ENCODE measurements around the gene SEMA6B.
"Not testable (repeated sequence)": the region's sequence is repeated elsewhere in the genome, so short reads cannot be mapped to it uniquely, and the experiment has no call there.

SEMA6B gene

GRCh38 chr19:4559569-4559968, at the start of gene SEMA6B:
Gene SEMA6B (minus strand): TSS chr19:4559684. CDS start chr19:4558457, 1,227 bp downstream.
- no peak for DNase-seq

- DNase-seq, result no peak
These were observed 47.6 kb upstream of the SEMA6B start for GRCh38 chr19:4606921-4607678.

- DNase-seq, result no peak
These were observed 46.7 kb upstream of the SEMA6B start for GRCh38 chr19:4606181-4606580.

- DNase-seq, result no peak
These were observed 45.4 kb upstream of the SEMA6B start for GRCh38 chr19:4604912-4605311.

GRCh38 chr19:4602915-4603314, 43.4 kb upstream of the SEMA6B start:
- no peak for DNase-seq

GRCh38 chr19:4602173-4602788, 42.8 kb upstream of the SEMA6B start:
- no peak for DNase-seq

GRCh38 chr19:4600893-4601292, 41.4 kb upstream of the SEMA6B start:
- DNase-seq, result no peak

- no peak for DNase-seq
These were observed 40.6 kb upstream of the SEMA6B start for GRCh38 chr19:4600082-4600481.

- DNase-seq, result no peak
These were observed 39.2 kb upstream of the SEMA6B start for GRCh38 chr19:4598712-4599111.

- peak; percentile 38 for DNase-seq
These were observed 38.6 kb upstream of the SEMA6B start for GRCh38 chr19:4597975-4598671.

GRCh38 chr19:4597278-4597974, 37.9 kb upstream of the SEMA6B start:
- no peak for DNase-seq

GRCh38 chr19:4596033-4596904, 36.8 kb upstream of the SEMA6B start:
- no peak for DNase-seq

GRCh38 chr19:4595158-4595557, 35.7 kb upstream of the SEMA6B start:
- not testable (repeated sequence) for DNase-seq

- no peak for DNase-seq
These were observed 34.7 kb upstream of the SEMA6B start for GRCh38 chr19:4594201-4594600.

GRCh38 chr19:4593409-4593851, 33.9 kb upstream of the SEMA6B start:
- DNase-seq, result no peak

- DNase-seq, result no peak
These were observed 33.0 kb upstream of the SEMA6B start for GRCh38 chr19:4592445-4592844.

GRCh38 chr19:4591320-4591719, 31.8 kb upstream of the SEMA6B start:
- DNase-seq, result no peak

- no peak for DNase-seq
These were observed 31.1 kb upstream of the SEMA6B start for GRCh38 chr19:4590559-4590958.

- no peak for DNase-seq
These were observed 30.3 kb upstream of the SEMA6B start for GRCh38 chr19:4589579-4590410.

- DNase-seq, result no peak
These were observed 28.8 kb upstream of the SEMA6B start for GRCh38 chr19:4588291-4588761.

GRCh38 chr19:4587527-4587926, 28.0 kb upstream of the SEMA6B start:
- DNase-seq, result no peak

Data from activated CD4-positive, CD25-positive, alpha-beta regulatory T cell treated with anti-CD3 and anti-CD28 coated beads, Interleukin-2, amount 50 U/mL, for 72 hours (primary cell).